Pulmonary artery endothelial cell (primary cell): Measurements from ENCODE around the gene FOCAD. TPM values are rescaled to one million over a fixed set of nuclear protein-coding genes. Genes with fewer than 3 reads are reported as not detected.

Experiments
- DNase-seq: peaks from one replicate; pipeline ENCODE4 v3.0.0-alpha.2; 2011; ENCODE audit warnings: low read depth, low spot score
- total RNA-seq: library from RNA; depleted of rRNA; stranded (reverse); fragments of >200 nt; gene quantifications from 2 replicates; pipeline ENCODE4 v1.2.3, GENCODE V29; 2014

Gene FOCAD
- total RNA-seq, 1 donor from 2014 or later = 88.4 TPM

DNA sequence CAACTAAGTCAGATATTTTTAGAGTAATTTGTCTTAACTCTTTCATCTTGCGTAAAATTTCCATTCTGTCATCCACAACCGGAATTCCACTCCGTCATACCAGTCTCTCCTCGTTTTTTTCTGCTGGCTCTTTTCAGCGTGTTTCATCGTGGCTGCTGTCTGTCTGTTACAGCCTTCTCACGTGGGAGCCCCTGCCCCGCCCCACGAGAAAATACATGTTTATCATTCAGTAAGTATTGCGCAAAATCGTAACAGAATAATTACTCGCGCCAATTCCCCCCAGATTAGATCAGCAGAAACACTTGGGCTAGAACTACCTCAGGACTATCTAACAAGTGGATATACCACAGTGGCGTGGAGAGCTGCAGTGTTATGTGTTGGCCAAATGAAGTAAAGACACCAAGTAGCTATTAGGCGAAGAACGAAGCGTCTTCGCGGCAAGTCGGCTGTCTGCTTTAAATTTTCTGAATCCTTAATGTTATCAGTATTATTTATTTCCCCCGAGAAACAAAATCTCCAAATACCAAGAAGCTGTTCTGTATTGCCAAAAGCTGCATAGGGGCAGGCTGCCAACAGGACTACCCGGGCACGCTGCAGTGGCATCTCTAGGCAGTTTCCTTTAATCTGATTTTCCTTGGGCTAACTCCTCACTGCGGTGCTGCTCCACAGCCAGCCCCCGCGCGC, 566 bp upstream of the FOCAD start:
- peak; percentile 66 for DNase-seq

DNA sequence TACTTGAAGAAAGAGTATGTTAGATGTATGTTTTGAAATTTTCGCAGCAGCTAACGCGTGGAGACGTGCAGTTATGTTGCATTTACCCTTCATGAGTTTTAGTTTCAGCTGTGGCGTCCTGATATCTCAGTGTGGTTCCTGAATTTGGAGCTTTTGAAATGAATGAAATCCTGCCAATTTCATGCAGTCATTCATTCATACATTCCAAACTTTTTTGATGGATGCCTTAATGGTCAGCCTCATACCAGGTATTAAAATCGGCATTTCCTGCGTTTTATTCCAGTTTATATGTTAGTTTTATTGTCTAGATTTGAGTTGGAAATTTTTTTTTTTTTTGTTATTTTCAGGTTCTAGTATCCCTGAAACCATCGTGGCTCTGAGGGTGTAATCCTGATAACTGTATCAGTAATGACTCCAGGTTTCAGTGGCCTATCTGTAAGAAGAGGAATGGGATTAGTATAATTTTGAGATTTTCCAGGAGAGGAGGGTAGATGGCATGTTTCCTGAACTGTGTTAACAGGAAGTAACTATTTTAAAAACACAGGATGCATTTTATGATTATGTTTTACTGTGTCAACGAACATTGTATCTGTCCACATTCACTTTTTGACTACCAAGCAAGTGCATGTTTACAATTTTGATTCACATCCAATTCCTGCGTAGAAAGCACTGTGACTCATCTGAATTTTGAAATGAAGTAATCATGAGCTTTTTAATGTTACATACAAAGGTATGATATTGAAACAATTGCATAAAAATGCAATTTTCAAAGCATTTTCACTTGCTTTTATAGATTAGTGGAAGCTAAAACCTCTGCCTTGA, 1.0 kb downstream of the FOCAD start:
- no peak for DNase-seq

DNA sequence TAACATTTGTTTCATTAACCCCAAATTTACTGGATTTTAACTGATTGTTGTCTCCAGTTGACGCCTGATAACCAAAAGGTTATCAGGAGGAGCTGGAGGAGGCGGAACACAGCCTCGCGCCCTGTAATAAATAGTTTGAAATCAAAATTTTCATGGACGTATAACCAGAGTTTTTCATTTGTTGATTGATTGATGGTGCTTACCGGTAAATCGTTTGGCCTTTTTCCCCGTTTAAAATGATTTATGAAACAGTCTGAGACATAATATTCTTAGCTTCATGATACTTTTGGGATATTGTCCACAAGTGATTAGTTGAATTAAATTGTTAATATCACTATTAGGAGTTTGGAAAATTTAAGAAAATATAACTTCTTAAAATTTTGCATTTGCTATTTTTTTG, 1.7 kb downstream of the FOCAD start:
- DNase-seq = no peak

DNA sequence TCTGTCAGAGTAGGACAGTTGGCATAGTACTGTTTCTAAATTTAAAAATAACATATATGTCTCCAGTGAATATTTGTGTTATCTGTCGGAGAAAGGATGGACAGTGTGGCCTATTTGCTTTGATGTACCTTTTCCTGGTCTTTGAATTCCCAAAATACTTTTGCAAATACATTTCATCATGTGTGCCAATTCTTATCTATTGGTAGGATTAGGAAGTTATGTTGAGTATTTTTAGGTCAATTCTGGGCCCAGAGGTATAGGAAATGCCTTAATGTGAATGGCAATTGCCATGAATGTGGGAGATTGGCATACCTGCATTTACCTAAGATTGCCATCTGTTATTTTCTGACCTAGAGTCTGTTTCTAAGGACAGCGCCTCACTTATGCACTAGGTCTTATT, 5.8 kb downstream of the FOCAD start:
- DNase-seq = no peak

DNA sequence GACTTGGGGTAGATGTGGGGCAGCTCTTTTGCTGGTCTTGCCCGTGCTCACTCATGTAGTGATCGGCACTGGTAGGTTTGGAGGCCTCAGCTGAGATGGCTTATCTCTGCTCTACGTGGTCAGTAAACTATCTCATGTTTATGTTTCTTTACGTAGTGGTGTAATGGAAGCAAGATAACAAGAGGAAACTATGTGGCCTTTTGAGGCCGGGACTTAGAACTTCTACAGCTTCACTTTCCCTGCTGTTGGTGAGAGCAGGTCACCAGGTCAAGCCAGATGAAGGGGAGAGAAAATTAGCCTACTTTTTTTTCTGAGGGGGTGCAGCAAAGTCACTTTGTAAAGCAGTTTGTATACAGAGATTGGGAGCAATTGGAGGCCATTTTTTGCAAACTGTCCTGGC, 8.5 kb downstream of the FOCAD start:
- DNase-seq = no peak

DNA sequence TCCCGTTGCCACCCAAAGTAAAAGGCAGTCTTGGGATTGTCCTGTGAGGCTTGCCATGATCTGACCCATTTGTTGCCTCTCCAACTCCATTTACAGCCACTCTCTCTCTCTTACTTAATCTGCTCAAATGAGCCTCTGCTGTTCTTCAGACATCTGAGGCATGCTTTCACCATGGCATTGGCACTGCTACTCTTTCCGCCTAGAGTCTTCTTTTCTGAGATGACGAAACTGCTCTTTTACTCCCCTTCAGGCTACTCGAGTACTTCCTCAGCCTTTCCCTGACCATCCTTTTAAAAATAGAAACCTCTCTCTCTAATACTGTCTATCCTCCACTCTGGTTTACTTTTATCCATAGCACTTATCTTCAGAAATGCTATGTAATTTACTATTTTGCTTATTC, 9.0 kb downstream of the FOCAD start:
- DNase-seq = no peak

DNA sequence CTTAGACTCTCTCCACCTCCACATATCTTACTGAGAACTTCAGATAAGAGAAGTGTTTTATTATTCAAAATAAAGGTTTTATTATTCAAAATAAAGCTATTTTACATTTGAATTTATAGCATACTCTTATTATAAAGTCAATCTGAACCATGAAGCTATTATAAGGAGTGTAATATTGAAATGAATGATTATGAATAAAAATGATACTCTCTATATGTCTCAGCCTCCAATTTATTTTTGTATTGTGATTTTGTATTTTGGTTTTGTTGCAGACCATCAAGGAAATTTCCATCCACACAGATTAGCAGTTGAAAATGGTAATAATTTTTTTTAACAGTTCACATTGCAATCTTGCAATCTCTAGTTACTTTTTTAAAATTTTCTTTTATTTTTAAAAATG, 10.2 kb downstream of the FOCAD start:
- no peak for DNase-seq

DNA sequence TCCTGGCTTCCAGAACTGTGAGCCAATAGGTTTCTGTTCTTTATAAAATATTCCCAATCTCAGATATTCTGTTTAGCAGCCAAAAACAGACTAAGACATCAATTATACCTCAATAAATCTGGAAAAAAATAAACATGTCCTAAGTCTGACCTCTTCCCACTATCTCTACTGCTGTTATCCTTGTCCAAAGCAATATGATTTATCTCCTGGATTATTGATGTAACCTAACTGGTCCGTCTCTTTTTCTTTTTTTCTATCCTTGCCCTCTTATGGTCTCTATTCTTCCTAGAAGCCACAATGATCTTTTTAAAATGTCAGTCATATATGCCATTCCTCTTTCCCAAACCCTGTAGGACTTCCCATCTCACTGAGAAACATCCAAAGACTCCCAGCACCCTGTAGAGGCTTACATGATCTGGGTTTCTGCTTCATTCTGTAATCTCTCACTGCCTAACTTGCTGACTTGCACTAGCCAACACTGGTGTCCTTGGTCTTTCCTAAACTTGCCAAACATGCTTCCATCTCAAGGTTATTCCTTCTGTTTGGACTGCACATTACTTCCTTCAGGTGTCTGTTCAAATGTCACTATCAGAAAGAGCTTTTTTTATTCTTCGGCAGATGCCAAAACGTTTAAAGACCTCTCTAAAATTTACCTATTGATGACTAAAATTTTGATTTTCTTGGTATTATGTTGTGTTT, 13.1 kb downstream of the FOCAD start:
- no peak for DNase-seq

DNA sequence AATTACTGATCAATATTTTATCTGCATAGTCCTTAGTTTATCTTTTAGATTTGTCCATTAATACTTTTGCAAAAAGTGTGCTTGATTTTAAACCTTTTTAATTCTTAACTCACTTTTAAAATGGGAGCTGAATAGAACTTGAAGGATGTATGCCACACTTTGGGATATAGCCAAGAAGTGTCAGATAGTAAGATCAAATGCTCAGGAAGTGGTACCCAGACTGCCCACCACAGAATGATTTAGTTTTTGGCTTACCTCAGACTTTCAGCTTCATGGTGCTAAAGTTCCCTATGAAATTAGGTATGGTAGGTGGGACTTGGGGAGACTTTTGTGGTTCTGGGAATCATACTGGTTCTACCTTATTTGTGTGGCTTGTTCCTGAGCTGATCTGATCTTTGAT, 14.7 kb downstream of the FOCAD start:
- no peak for DNase-seq

DNA sequence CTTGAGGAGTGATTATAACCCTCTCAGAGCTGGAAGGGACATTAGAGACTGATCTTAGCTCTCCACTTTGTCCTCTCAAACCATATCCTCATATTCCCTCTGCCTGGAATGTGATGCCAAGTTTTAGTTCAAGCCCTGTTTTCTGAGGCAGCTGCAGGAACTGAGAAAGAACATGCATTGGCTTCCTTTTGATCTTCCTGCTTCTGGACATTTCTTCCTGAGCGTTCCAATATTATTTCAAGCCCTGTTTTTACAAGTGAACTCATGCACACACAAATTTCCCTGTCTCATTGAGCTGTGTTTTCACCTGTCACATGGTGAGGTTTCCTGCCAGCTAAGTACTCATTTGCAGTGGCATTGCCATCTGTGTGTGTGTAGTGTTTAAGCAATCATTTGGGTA, 17.0 kb downstream of the FOCAD start:
- peak; percentile 79 for DNase-seq

DNA sequence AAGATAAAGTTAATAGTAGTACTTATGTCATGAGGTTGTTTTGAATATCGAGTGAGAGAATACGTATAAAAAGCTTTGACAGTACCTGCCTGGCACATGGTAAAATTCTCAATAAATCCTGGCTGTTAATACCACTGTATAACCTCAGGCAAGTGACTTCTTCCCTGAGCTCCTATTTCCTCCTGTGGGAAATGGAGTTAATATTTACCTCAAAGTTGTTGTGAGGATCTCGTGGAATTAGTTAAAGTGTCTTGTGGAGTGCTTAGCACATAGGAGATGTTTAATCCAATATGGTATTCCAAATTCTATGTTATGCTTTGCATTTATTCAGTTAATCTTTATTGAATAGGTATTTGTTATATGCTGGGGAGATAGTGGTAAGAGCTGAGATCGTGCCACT, 18.5 kb downstream of the FOCAD start:
- no peak for DNase-seq

DNA sequence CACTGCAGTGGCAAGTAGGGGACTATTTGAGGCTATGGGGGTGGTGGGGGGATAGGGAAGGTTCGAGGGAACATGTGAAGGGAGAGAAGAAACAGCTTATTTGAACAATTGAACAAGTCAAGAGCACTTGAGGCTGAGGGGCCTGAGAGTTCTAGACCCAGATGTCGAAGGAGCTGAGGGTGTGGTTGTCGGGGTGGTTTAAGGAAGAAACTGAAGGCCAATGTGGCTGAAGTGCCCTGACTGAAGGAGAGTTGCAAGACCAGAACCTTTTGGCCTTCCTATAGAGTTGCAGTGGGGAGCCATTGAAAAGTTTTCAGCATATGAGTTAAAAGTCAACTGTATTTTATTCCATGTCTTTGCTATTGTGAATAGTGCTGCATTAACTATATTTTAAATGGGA, 19.1 kb downstream of the FOCAD start:
- no peak for DNase-seq

DNA sequence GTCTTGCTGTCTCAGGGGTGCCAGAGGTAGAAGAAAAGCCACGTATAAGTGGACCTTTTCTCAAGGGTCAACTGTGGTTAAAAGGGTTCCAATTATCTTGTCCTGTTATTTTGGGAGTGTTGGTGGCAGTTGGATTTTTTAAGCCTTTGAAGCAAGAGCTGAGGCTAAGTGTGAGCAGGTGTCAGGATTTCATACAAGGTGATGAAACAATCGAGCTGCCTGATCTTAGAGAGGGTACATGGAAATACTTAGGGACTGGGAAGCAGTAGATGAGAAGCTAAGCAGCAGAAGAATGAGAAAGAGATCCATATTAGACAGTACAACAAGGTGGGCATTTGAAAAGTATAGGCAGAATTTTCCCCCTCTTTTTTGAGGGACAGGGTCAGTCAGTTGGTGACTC, 23.6 kb downstream of the FOCAD start:
- DNase-seq = no peak

DNA sequence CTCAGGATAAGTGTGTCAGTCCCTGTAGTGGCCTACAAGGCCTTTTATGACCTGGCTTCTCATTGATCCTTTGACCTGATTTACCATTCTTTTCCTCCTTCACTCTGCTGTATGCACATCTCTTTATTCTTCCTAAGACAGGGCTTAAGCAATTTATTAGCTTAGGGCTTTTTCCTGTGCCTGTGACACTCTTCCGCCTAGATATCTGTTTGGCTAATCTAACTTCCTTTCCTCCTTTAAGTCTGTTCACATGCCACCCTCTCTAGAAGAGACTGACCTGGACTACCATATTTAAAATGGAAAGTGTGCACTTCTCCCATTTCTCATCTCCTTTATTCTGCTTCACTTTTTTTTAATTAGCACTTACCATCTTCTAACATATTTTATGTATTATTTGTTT, 29.1 kb downstream of the FOCAD start:
- DNase-seq = no peak

DNA sequence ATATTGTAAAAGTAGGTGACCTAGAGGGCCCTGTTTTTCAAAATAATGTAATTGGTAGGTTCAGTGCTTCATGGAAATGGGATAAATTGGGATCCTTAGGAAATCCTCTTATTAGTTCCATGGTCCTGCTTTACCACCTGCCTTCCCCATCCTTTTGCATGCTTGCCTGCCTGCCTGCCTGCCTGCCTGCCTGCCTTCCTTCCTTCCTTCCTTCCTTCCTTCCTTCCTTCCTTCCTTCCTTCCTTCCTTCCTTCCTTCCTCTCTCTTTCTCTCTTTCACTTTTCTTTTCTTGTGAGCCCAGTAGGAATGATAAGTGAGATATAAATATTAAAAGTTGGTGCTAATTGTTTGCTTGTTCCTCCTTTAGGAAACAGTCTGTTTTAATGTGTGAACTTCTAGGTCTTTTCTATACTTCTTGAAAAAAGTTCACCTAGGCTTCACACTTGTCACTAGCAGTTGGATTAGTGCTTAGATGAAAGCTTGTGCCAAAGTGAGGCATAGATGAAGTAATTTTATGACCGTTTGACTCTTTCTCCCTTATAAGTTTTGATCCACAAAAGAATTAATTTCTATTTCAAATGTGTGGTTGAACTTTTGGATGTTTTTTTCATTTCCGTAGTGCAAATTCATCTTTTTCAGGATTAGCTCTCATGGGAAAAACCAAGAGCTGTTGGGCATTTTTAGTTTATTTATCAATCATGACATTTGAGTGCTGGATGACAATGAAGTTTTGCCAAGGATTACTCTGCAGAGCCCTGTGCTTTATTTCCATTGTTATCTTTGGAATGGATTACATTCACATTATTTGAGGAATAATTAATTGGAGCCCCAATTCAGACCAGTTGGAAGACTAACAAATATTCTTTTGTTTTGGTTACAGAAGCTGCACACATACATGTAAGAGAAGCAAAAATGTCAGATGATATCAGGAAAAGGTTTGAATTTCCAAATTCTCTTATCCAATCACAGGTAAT, 30.7 kb downstream of the FOCAD start:
- no peak for DNase-seq

DNA sequence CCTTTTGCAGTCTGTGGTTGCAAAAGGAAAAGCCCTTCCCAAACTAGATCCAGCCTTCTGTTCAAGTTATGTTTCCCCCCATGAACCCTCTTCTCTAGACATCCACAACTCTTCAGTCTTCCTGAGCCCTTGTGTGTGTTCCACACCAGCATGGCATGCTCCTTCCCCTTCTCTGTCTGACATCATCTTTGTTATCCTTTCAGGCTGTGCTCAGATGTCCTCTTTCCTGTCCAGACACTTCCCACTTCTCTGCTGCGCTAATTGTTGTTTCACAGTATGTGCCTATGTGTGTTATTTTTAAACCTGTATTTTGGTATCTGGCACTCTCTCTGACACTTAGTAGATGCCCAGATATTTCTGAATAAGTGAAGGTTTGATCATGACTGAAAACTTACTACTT, 38.2 kb downstream of the FOCAD start:
- peak; percentile 58 for DNase-seq

DNA sequence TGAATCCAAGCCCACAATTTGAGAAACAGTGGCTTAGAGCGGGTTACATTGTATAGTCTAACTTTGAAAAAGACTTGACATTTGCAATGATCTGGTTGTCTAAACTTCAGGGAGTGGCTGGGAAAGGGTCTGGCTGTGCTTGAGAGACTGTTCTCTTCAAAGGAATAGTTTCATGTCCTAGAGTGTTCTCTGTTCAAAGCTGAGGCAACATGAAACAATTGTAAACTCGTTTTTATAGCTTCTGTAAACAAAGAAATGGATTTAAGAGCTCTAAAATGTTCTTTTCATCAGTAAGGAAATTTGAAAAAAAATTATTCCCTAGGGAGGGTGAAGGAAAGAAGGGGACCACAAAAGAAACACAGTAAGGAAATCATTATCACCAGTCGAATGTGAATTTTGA, 41.6 kb downstream of the FOCAD start:
- no peak for DNase-seq

DNA sequence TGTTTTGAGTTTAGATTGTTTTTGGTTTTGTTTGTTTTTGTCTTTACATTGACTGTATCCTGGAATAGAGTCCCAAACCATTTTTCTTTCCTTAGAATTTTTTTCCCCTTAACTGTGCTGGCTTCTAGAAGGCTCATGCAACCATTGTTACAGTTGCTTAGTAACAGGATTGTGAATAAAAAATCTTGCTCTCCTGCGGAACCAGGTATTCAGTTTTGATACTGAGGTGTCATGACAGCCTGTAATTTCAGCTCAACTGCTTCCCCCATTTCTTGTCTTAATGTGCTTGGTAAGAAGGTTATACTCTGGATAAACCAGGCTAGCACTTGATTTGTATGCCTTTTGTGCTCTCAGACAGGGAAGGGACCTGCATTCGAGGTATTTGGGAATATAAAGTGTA, 42.1 kb downstream of the FOCAD start:
- no peak for DNase-seq

DNA sequence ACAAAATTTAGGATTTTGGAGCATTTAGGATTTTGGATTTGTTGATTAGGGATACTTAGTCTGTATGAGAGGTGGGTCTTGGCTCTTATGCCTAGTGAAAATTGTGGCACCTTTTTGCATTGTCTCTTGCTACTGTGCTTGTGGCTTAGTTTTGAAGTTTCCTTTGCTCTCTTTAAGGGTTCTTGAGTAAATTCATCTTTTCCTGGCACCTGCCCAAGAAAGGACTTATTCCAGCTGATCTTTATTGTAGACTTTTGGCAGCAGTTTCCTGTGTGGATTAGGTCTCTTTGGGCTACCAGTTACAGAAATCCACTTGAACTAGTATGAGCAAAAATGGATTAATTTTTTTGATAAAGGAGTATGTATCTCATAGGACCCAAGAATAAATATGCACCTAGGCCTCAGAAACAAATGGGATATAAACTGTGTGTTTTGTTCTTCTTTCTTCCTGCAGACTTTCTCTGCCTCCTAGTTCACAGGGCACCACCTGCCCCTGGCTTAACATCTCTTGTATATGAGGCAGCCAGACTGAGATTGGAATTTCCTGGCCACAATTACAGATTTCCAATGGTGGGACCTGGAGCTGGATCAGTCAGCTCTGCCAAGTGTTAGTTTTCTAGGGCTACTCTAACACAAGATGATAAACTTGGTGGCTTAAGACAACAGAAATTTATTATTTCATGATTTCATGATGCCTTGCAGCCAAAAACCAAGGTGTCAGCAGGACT, 44.6 kb downstream of the FOCAD start:
- peak; percentile 87 for DNase-seq

DNA sequence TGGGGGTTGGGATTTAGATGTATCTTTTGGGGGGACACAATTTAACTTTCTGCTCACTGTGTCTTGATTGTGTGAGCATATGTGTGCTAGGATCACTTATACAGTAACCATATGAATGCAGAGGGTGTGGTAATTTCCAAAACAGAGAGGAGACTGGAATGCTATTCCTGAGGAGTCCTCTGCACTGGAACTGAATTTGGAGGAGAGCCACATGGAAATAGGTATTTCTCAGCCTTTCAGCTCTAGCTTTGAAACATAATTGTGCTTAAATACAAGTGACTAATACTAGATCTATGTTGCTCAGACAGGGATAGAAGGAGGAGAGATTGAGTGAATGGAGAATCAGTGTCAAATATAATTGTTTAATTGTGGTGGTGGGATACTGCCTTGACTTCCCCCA, 45.5 kb downstream of the FOCAD start:
- no peak for DNase-seq

DNA sequence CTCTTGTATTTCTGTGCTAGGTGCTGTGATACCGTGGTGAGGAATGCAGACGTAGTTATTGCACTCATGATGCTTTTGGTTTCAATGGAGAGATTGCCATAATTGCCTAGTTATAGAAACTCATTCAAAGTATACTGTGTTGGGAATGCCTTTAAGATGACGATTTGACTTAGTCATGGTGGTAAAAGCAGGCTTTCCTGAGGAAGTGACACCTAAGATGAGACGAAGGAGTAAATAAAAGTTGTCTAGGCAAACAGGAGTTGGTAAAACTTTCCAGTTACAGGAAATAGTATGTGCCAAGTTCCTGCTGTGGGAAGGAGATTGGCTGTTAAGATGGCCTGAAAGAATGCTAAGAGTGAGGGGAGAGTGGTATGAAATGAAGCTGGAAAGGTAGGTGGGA, 48.1 kb downstream of the FOCAD start:
- peak; percentile 97 for DNase-seq
